ENCODE data around the gene SSUH2. TPM values are rescaled to one million over a fixed set of nuclear protein-coding genes. Genes with fewer than 3 reads are reported as not detected.
A peak's percentile ranks its signal among the peaks of the same experiment; 100 is the strongest.

SSUH2 gene
- total and polyA plus RNA-seq, 2 of the 13 experiments (the other 11 are each of a cell fraction or from before 2014, with no cell fraction given), result 38.1 to 136 TPM

GRCh38 chr3:8659242-8659641, 14.6 kb upstream of the SSUH2 start (continued):
- TF ChIP-seq RERE (CRISPR knock-in tag; IDR thresholded peaks at IDR 0.05; ENCODE audit: low read depth), result no peak
- no peak for TF ChIP-seq ZFP37 (CRISPR knock-in tag; IDR thresholded peaks at IDR 0.05; ENCODE audit: borderline replicate concordance)
- TF ChIP-seq SETDB1 (CRISPR knock-in tag; IDR thresholded peaks at IDR 0.05; ENCODE audit: borderline replicate concordance), result no peak
- TF ChIP-seq ATF5 (CRISPR knock-in tag; IDR thresholded peaks at IDR 0.05; ENCODE audit: low read depth), result no peak

GRCh38 chr3:8658306-8659212, 14.0 kb upstream of the SSUH2 start:
- H3K9ac ChIP-seq (ENCODE audit: insufficient read depth, low read depth, low read length), result peak overlapping the region; percentile 64
- ChIA-PET CTCF (ENCODE audit: low intra/inter-chr PET ratio, low total read pairs) (no interaction called here), POLR2A (interaction anchor here (1.0 kb wide), 1 partner anchor 10 kb away, joined by 3 read pairs; no protein-coding TSS in a partner anchor)
- no peak overlapping the region for H2AFZ ChIP-seq (ENCODE audit: low read length)
- H3K36me3 ChIP-seq (replicated peaks in 1 of 2; ENCODE audit: control insufficient read depth in 1 of 2, insufficient read depth in 2 of 2, low read length in 2 of 2), result no peaks in the 10 kb centered on the region
- 53% methylated on average over 5 of the region's 12 CpGs for WGBS (ENCODE audit: low lambda C conversion rate)
- no peaks in the 10 kb centered on the region for H4K20me1 ChIP-seq (ENCODE audit: insufficient read depth, low read length)
- no peaks in the 10 kb centered on the region for H3K9me3 ChIP-seq (ENCODE audit: low read length)
- no peaks in the 10 kb centered on the region for H3K79me2 ChIP-seq (ENCODE audit: insufficient read depth, low read length)
- no peak for FAIRE-seq
- peak overlapping the region; percentile 60 for H3K27ac ChIP-seq (ENCODE audit: extremely low read length, insufficient read depth, low read length)
- H3K27me3 ChIP-seq (ENCODE audit: control insufficient read depth in 1 of 2, insufficient read depth in 2 of 2, low read length in 2 of 2), result no peaks in the 10 kb centered on the region
- peak overlapping the region; percentile 57 for H3K4me2 ChIP-seq (ENCODE audit: low read depth, low read length)
- BruUV-seq (replicated peaks), result no TSS peak
- in situ Hi-C loops (cut with HindIII; ENCODE audit: extremely low pct_ligation_motif_present, low pct_unique_long_range_greater_than_20kb), result no loop called here
- H3K4me3 ChIP-seq (replicated peaks in 1 of 3; ENCODE audit: insufficient read depth in 1 of 3, low read depth in 2 of 3, low read length in 3 of 3), result no peak overlapping the region; a peak in 1 of 6 replicates
- peaks cover 100% of the 10 kb centered on the region for H3K4me1 ChIP-seq (ENCODE audit: insufficient read depth, low read length)
- peak; percentile 67 for ATAC-seq
- intact Hi-C loops (cut with micrococcal nuclease; ENCODE audit: unreplicated experiment), result no loop called here
- DNase-seq (ENCODE audit: low spot score), result peak; percentile 93
- TF ChIP-seq SOX5 (CRISPR knock-in tag; IDR thresholded peaks at IDR 0.05; ENCODE audit: borderline replicate concordance) (peak; percentile 95), ZNF350 (CRISPR knock-in tag; IDR thresholded peaks at IDR 0.05; ENCODE audit: borderline replicate concordance, low read depth) (peak; percentile 39; the same call in 1 of the 2 replicates), BCL3 (CRISPR knock-in tag; IDR thresholded peaks at IDR 0.05) (no peak), SKI (IDR thresholded peaks at IDR 0.05; ENCODE audit: partially characterized antibody) (peak; percentile 39), MATR3 (CRISPR knock-in tag; IDR thresholded peaks at IDR 0.05) (no peak), ZNF644 (CRISPR knock-in tag; IDR thresholded peaks at IDR 0.05; ENCODE audit: low read depth) (0 out of 2 replicates have a peak, but pooled peaks have one; percentile 48), RBAK (CRISPR knock-in tag; IDR thresholded peaks at IDR 0.05) (no peak), HES4 (CRISPR knock-in tag; IDR thresholded peaks at IDR 0.05; ENCODE audit: borderline replicate concordance) (no peak), MEF2D (CRISPR knock-in tag; IDR thresholded peaks at IDR 0.05) (peak; percentile 99), ZNF768 (CRISPR knock-in tag; IDR thresholded peaks at IDR 0.05) (peak; percentile 71; the same call in 1 of the 2 replicates), NFYB (CRISPR knock-in tag; IDR thresholded peaks at IDR 0.05) (no peak)

All from HepG2 (cell line).